GM19025 (cell line): ENCODE results near the gene PTPRN2.

Experiments
- ATAC-seq: cut with Tn5 transposase; IDR thresholded peaks from one replicate; pipeline ENCODE4 v1.9.1; 2021; ENCODE audit warnings: mild to moderate bottlenecking, low read depth, moderate library complexity; ENCODE audit not compliant: unreplicated experiment

The PTPRN2 gene

DNA sequence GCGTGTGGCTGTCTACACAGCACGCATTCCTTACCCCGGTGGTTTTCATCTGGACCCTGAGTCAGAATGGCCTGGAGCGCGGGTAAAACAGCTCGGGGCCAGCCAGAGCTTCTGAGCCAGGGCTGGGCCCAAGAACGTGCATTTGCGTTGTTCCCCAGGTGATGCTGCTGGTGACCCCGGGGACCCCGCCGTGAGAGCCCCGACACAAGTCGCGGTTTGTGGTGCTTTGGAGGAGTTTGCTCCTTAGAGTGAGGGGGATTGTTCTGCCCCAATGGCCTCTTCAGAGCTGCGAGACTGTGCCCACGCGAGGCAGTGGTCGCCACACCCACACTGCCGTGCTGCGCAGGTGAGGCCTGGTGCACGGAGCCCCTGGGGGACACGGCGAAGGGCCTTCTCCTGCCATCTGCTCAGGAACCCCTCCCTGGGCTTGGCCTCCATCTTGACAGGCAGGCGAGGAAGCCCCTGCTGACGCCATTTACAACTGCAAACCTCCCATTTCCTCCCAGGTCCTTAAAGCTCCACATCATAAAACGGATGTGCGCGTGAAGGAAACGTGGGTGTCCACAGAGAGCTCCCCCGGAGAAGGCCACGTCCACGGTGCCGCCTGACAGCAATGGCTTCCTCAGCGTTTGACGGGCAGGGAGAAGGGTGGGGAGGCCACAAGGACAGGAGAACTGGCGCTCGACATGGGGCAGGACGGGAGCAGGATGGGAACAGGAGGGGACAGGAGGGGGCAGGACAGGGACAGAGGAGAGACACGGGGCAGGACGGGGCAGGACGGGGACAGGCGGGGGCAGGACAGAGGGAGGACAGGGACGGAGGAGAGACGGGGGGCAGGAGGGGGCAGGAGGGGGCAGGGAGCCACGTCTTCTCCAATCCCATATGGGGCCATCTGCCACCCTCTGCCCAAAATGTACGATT is 773.6 kb downstream of the PTPRN2 start:
- ATAC-seq, result no peak

GRCh38 chr7:157813053-157813452 is 774.6 kb downstream of the PTPRN2 start:
- ATAC-seq, result no peak

GRCh38 chr7:157811946-157812345 is 775.7 kb downstream of the PTPRN2 start:
- no peak for ATAC-seq

DNA sequence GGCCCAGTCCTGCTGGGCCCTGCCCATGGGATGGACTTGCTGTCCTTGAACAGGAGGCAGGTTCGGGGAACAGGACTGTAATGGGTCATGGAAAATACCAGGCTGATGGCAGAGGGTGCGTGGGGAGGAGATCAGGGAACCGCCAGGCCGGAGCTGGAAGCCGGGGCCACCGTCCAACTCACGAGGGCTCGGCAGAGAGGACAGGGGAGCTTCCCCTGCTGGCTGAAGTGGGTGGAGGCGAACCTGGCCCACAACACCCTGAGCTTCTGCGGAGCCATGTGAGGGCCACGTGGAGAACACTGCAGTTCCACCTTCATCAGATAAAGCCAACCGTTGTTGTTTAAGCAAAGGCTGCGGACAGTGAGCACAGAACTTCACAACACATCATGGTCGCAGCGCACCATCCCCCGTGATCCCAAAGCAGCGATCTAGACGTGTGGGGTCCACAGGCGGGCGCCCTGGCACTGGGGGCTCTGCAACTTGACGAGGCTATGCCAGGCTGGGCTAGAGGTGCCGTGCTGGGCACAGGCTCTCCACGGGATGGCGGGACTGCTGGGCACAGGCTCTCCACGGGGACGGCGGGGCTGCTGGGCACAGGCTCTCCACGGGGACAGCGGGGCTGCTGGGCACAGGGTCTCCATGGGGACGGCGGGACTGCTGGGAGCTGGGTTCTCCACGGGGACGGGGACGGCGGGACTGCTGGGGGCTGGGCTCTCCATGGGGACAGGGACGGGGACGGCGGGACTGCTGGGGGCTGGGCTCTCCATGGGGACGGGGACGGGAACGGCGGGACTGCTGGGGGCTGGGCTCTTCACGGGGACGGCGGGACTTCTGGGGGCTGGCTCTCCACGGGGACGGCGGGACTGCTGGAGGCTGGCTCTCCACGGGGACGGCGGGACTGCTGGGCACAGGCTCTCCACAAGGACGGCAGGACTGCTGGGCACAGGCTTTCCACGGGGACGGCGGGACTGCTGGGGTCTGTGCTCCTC is 777.5 kb downstream of the PTPRN2 start:
- no peak for ATAC-seq

- ATAC-seq, result no peak
Measured at GRCh38 chr7:157809154-157809862, 778.3 kb downstream of the PTPRN2 start.

GRCh38 chr7:157808042-157808441 is 779.6 kb downstream of the PTPRN2 start:
- ATAC-seq, result no peak

GRCh38 chr7:157807510-157807909 is 780.1 kb downstream of the PTPRN2 start:
- no peak for ATAC-seq

- no peak for ATAC-seq
Measured at GRCh38 chr7:157806711-157807110, 780.9 kb downstream of the PTPRN2 start.

GRCh38 chr7:157805713-157806112 is 781.9 kb downstream of the PTPRN2 start:
- ATAC-seq, result no peak

DNA sequence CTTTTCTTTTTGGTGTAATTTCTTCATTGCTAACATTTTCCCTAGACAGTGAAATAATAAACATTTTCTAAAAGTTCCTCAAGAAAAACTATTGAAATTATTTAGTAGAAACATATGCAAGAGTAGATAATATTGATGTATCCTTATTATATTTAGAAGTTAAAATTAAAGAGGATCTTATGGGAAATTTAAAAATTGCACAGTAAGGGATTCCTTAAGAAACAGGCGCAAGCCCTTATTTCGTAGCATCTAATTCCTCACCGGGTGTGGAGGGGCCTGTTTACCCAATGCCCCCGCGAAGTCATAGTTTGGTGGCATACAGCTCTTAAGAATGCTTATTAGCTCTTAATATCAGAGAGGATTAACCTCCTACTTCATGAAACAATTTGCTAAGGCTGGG is 783.7 kb downstream of the PTPRN2 start:
- ATAC-seq, result no peak

GRCh38 chr7:157801971-157802675 is 785.5 kb downstream of the PTPRN2 start:
- no peak for ATAC-seq

- ATAC-seq, result no peak
Measured at GRCh38 chr7:157801113-157801512, 786.5 kb downstream of the PTPRN2 start.

DNA sequence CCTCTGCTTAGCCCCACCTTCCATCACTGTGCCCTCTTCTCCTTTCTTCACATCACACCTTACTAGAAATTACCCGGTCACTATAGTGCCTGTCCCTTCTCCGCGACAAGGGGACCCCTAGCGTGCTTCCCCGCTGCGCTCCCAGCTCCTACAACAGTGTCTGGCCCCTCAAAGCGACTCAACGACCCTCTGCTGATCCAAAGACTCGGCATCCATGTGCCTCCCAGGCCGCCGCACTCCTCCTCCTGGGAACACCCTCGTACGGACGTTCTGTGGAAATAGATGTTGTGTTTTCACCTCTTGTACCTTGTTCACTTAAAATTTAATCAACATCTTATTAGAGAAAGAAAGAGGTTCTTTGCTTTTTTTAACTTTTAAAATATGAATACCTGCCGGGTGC is 787.3 kb downstream of the PTPRN2 start:
- no peak for ATAC-seq

GRCh38 chr7:157799076-157799685 is 788.4 kb downstream of the PTPRN2 start:
- no peak for ATAC-seq

GRCh38 chr7:157797361-157797760 is 790.3 kb downstream of the PTPRN2 start:
- ATAC-seq, result no peak

GRCh38 chr7:157796846-157797245 is 790.8 kb downstream of the PTPRN2 start:
- no peak for ATAC-seq

DNA sequence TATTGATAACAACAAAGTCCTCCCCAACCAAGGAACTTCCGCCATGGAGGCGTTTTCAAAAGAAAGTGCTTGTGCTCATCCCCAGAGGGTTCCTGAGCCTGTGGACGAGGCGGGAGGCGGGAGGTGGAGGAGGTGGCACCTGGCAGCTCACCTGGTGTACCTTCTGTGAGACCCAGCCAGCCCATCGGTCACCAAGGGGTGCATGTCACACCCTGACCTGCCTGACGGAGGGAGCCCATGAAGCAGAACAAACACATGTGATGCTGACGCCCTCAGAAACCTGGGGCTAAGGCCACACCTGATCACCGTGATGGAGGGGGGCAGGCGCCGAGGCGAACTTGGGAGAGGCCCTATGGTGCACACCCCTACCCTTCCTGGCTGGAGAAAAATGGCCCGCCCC is 792.0 kb downstream of the PTPRN2 start:
- ATAC-seq, result no peak

GRCh38 chr7:157795199-157795598 is 792.4 kb downstream of the PTPRN2 start:
- ATAC-seq, result no peak

DNA sequence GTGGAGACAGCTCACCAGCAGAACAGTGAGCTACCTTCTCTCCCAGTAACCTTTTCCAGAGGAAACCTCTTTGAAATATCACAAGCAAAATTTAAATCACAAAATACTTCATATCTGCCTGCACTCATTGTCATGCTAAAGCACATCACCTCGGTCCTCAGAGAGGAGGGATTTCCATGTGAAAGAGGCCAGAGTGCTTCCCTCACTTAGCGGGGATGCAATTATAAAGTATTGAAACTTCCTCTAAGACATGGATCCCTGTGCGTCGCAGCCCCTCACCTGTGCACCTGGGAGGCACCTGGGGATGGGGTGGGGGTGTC is 792.9 kb downstream of the PTPRN2 start:
- ATAC-seq, result no peak
